ENCODE measurements around the gene WDR77. TPM values are rescaled to one million over a fixed set of nuclear protein-coding genes. Genes with fewer than 3 reads are reported as not detected.
A peak's percentile ranks its signal among the peaks of the same experiment; 100 is the strongest.

The WDR77 gene
- total and polyA plus RNA-seq, 2 experiments from 2014 or later = 34.3 to 45.8 TPM

GRCh38 chr1:111404588-111404987, 44.5 kb downstream of the WDR77 start:
- Histone ChIP-seq H3K4me2 (ENCODE audit: unreplicated experiment) (no peak overlapping the region), H3K9ac (no peak overlapping the region), H3K4me3 (no peak overlapping the region), H3K27ac (no peak overlapping the region), H3K27me3 (replicated peaks; ENCODE audit: insufficient read depth) (peaks cover 36% of the 10 kb centered on the region), H2AFZ (no peak overlapping the region), H3F3A (ENCODE audit: insufficient read depth) (no peaks in the 10 kb centered on the region), H4K20me1 (ENCODE audit: insufficient read depth) (no peaks in the 10 kb centered on the region), H3K9me3 (ENCODE audit: low read depth) (no peaks in the 10 kb centered on the region), H3K79me2 (ENCODE audit: insufficient read depth) (no peaks in the 10 kb centered on the region), H3K36me3 (ENCODE audit: low read depth) (no peaks in the 10 kb centered on the region), H3K9me2 (ENCODE audit: insufficient read depth) (no peaks in the 10 kb centered on the region), H3K4me1 (ENCODE audit: insufficient read depth) (no peaks in the 10 kb centered on the region)
- in situ Hi-C loops (cut with MboI) = no loop called here
- 61 to 64% methylated on average over 4 of the region's 4 CpGs for WGBS, 2 experiments (ENCODE audit: low coverage in 1 of 2, low lambda C conversion rate in 2 of 2, missing lambda C conversion rate in 2 of 2)
- TF ChIP-seq EZH2 (IDR thresholded peaks at IDR 0.05; ENCODE audit: insufficient read depth, poor library complexity, severe bottlenecking) = no peak
- TF ChIP-seq EZH2phosphoT487 (IDR thresholded peaks at IDR 0.05; ENCODE audit: insufficient read depth, low read depth) = no peak
- no peak for DNase-seq

DNA sequence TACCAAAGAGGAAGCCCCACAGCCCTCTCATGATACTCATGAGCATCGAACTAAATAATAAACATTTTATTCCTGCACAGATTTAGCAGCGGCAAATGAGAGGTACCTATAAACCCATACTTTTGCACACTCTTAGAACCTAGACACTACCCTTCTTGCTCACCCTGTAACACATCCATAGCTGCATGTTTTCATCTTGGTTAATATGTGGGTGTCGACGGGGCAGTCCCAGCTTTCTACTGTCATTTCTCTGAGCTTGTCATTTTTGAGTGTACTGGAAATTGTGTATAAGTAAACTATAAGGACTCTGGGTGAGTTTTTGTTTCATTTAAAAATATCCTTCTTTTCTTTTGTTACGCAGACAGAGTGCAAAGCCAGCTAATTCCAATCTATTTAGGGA, 47.0 kb downstream of the WDR77 start:
- Histone ChIP-seq H3K36me3 (ENCODE audit: low read depth) (no peaks in the 10 kb centered on the region), H3K27me3 (replicated peaks; ENCODE audit: insufficient read depth) (peaks cover 40% of the 10 kb centered on the region), H3K4me1 (ENCODE audit: insufficient read depth) (no peaks in the 10 kb centered on the region), H3K9me3 (ENCODE audit: low read depth) (no peaks in the 10 kb centered on the region), H3K27ac (no peak overlapping the region), H3K9me2 (ENCODE audit: insufficient read depth) (no peaks in the 10 kb centered on the region), H3K4me2 (ENCODE audit: unreplicated experiment) (no peak overlapping the region), H4K20me1 (ENCODE audit: insufficient read depth) (no peaks in the 10 kb centered on the region), H3K9ac (no peak overlapping the region), H2AFZ (no peak overlapping the region), H3K4me3 (no peak overlapping the region), H3F3A (ENCODE audit: insufficient read depth) (no peaks in the 10 kb centered on the region), H3K79me2 (ENCODE audit: insufficient read depth) (no peaks in the 10 kb centered on the region)
- in situ Hi-C loops (cut with MboI) = no loop called here
- TF ChIP-seq EZH2phosphoT487 (IDR thresholded peaks at IDR 0.05; ENCODE audit: insufficient read depth, low read depth) (no peak), EZH2 (IDR thresholded peaks at IDR 0.05; ENCODE audit: insufficient read depth, poor library complexity, severe bottlenecking) (no peak)
- no peak for DNase-seq
- WGBS, 2 experiments (ENCODE audit: low coverage in 1 of 2, low lambda C conversion rate in 2 of 2, missing lambda C conversion rate in 2 of 2) = 70 to 74% methylated on average over 5 of the region's 5 CpGs

- no peak overlapping the region for H3K4me3 ChIP-seq
- DNase-seq = peak; percentile 68
- in situ Hi-C loops (cut with MboI) = no loop called here
- H3F3A ChIP-seq (ENCODE audit: insufficient read depth) = no peaks in the 10 kb centered on the region
- no peaks in the 10 kb centered on the region for H4K20me1 ChIP-seq (ENCODE audit: insufficient read depth)
- no peaks in the 10 kb centered on the region for H3K79me2 ChIP-seq (ENCODE audit: insufficient read depth)
- H3K27me3 ChIP-seq (replicated peaks; ENCODE audit: insufficient read depth) = peaks cover 41% of the 10 kb centered on the region
- H3K9me3 ChIP-seq (ENCODE audit: low read depth) = no peaks in the 10 kb centered on the region
- TF ChIP-seq EZH2phosphoT487 (IDR thresholded peaks at IDR 0.05; ENCODE audit: insufficient read depth, low read depth) = no peak
- TF ChIP-seq EZH2 (IDR thresholded peaks at IDR 0.05; ENCODE audit: insufficient read depth, poor library complexity, severe bottlenecking) = no peak
- no peak overlapping the region for H3K27ac ChIP-seq
- no peak overlapping the region for H3K4me2 ChIP-seq (ENCODE audit: unreplicated experiment)
- no peak overlapping the region for H3K9ac ChIP-seq
- H3K9me2 ChIP-seq (ENCODE audit: insufficient read depth) = no peaks in the 10 kb centered on the region
- H2AFZ ChIP-seq = no peak overlapping the region
- no peaks in the 10 kb centered on the region for H3K4me1 ChIP-seq (ENCODE audit: insufficient read depth)
- 18 to 19% methylated on average over 9 of the region's 9 CpGs for WGBS, 2 experiments (ENCODE audit: low coverage in 1 of 2, low lambda C conversion rate in 2 of 2, missing lambda C conversion rate in 2 of 2)
- H3K36me3 ChIP-seq (ENCODE audit: low read depth) = no peaks in the 10 kb centered on the region
These were observed 49.1 kb downstream of the WDR77 start for GRCh38 chr1:111399792-111400610.

GRCh38 chr1:111392460-111392945, 56.6 kb downstream of the WDR77 start:
- Histone ChIP-seq H3K36me3 (ENCODE audit: low read depth) (no peaks in the 10 kb centered on the region), H3F3A (ENCODE audit: insufficient read depth) (no peaks in the 10 kb centered on the region), H3K9ac (no peak overlapping the region), H3K27ac (no peak overlapping the region), H4K20me1 (ENCODE audit: insufficient read depth) (no peaks in the 10 kb centered on the region), H3K9me2 (ENCODE audit: insufficient read depth) (no peaks in the 10 kb centered on the region), H3K4me3 (no peak overlapping the region), H2AFZ (no peak overlapping the region), H3K4me2 (ENCODE audit: unreplicated experiment) (no peak overlapping the region), H3K4me1 (ENCODE audit: insufficient read depth) (no peaks in the 10 kb centered on the region), H3K9me3 (ENCODE audit: low read depth) (no peaks in the 10 kb centered on the region), H3K27me3 (replicated peaks; ENCODE audit: insufficient read depth) (peaks cover 28% of the 10 kb centered on the region), H3K79me2 (ENCODE audit: insufficient read depth) (no peaks in the 10 kb centered on the region)
- DNase-seq = no peak
- WGBS, 2 experiments (ENCODE audit: low coverage in 1 of 2, low lambda C conversion rate in 2 of 2, missing lambda C conversion rate in 2 of 2) = 7 to 21% methylated on average over 1 of the region's 1 CpG
- in situ Hi-C loops (cut with MboI) = loop anchor here (5.0 kb wide), 1 partner anchor 165 kb away; the partner anchor contains the start of gene CHI3L2
- TF ChIP-seq EZH2phosphoT487 (IDR thresholded peaks at IDR 0.05; ENCODE audit: insufficient read depth, low read depth) (no peak), EZH2 (IDR thresholded peaks at IDR 0.05; ENCODE audit: insufficient read depth, poor library complexity, severe bottlenecking) (no peak)

All from GM23248 (cell line).